Activated CD4-positive, alpha-beta T cell treated with anti-CD3 and anti-CD28 coated beads, Interleukin-2, amount 50 U/mL, for 16 hours (primary cell): ENCODE measurements around the gene GAS7.

Experiments
- DNase-seq: peaks from one replicate; pipeline ENCODE4 v3.0.0-alpha.2; 2020

GAS7 gene

GRCh38 chr17:10170233-10170632 lies 28.2 kb downstream of the GAS7 start:
- no peak for DNase-seq

GRCh38 chr17:10169290-10169689 lies 29.1 kb downstream of the GAS7 start:
- DNase-seq: no peak

- no peak for DNase-seq
Observed at GRCh38 chr17:10166176-10166935, 32.0 kb downstream of the GAS7 start.

- no peak for DNase-seq
Observed at GRCh38 chr17:10162096-10162495, 36.3 kb downstream of the GAS7 start.

GRCh38 chr17:10161386-10161785 lies 37.0 kb downstream of the GAS7 start:
- DNase-seq: no peak

- no peak for DNase-seq
Observed at GRCh38 chr17:10156948-10157607, 41.3 kb downstream of the GAS7 start.

- no peak for DNase-seq
Observed at GRCh38 chr17:10156599-10156947, 41.8 kb downstream of the GAS7 start.

GRCh38 chr17:10156077-10156435 lies 42.4 kb downstream of the GAS7 start:
- no peak for DNase-seq

GRCh38 chr17:10155371-10156076 lies 42.9 kb downstream of the GAS7 start:
- no peak for DNase-seq

GRCh38 chr17:10151667-10152496 lies 46.5 kb downstream of the GAS7 start:
- DNase-seq: no peak

DNA sequence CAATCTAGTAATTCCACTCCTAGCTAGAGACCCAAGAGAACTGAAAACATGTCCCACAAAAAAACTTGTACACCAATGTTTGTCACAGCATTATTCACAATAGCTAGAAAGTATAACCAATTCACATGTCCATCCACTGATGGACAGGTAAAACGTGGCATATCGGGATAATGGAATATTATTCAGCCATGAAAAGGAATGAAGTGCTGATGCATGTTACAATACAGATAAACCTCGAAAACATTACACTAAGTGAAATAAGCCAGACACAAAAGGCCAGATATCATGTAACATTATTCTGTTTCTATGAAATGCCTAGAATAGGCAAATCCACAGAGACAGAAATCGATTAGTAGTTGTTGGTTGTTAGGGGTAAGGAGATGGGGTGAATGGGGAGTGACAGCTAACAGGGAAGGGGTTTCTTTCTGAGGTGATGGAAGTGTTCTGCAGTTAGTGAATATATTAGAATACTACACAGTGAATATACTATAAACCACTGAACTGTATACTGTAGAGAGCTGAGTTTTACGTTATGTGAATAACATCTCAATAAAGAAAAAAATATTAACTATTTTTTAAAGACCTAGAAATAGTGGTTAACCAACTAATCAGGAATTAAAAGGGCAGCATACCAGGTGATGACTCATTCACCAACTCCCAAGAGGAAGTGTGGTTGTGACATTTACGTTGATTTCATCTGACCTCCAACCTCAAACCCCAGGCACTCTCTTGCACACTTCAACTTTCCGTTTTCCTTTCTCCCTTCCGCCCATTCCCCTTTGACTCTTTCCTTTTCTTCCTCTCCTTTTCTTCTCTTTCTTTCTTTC lies 48.6 kb downstream of the GAS7 start:
- peak; percentile 46 for DNase-seq

DNA sequence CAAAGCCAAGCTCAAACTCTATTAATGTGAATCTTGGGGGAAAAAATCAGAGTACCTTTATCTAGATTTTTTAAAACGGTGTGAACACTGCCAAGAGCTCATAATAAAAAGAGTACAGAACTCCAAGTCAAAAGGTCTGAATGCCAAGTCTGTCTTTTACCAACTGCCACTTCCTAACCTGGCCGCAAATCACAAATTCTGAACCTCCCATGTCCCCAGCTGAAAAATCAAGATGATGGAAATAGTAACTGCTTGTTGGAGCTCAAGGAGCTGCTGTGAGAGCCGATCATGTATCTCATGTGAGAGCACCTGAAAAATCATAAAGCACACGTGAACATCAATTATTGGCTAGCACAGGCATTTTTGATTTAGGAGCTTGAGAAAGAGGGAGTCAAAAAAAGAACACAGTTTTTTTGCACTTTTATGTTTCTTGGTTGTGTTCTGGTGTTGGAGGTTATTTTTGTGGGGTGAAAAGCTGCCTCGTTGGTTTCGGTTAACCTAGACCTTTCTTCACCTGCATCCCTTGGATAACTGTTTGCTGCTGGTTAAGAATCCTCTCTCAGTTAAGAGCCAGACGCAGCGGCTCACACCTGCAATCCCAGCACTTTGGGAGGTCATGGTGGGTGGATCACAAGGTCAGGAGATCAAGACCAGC lies 50.5 kb downstream of the GAS7 start:
- DNase-seq: no peak

- DNase-seq: no peak
Observed at GRCh38 chr17:10147040-10147439, 51.4 kb downstream of the GAS7 start.

- no peak for DNase-seq
Observed at GRCh38 chr17:10144982-10145381, 53.4 kb downstream of the GAS7 start.

GRCh38 chr17:10144456-10144855 lies 54.0 kb downstream of the GAS7 start:
- DNase-seq: no peak

- DNase-seq: no peak
Observed at GRCh38 chr17:10141436-10141835, 57.0 kb downstream of the GAS7 start.

DNA sequence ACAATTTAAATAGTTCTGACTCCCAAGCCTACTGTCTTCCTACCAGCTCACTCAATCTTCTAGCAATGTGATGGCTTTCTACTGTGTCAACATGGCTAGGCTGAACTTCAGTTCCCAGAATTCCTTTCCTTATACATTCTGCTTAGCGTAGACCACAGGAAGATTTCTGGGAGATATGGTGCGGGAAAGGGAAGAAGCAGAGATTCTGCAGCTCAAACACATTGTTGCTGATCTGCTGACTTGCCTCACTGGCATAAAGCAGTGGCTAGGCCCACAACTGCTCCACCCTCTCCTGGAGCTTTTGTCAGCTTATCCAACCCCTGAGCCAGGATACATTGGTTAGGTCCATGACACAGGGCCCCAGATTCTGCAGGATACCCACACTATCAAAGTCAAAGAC lies 58.8 kb downstream of the GAS7 start:
- no peak for DNase-seq

- no peak for DNase-seq
Observed at GRCh38 chr17:10136258-10136981, 62.0 kb downstream of the GAS7 start.

DNA sequence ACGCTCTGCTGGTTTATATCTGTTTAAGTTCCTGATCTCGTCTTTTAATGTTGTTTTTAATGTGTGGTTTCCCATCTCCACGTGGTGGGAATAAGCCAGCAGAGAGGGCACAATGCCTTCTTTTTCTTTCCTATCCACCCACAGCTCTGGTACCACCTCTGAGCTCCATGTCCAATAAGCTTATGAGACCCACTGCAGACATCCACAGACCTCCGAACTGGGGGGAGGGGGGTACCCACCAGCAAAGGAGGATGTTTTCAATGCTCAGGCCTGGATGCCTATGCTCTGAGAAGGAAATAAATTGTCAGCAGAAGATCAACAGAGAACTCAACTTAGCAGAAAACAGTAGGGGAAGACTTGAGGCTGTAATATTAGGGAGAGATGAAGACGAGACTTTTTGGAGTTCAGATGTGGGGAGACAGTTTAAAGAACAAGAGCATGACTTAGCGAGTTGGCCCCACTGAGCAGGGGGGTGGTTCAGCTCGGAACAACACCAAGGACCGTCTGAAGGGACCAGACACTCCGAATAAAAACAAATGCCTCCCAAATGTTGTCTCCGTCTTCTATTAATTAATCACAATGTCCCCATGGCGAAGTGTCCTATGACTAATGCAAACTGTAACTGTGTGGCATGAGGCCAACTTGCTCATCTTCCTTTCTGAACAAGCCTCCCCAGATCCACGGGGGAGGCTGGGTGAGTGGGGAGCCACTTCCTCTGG lies 62.7 kb downstream of the GAS7 start:
- no peak for DNase-seq

- no peak for DNase-seq
Observed at GRCh38 chr17:10130677-10131076, 67.7 kb downstream of the GAS7 start.
